GF-D8 (cell line): ENCODE results near the gene PDZRN3.
"Not testable (repeated sequence)": the region's sequence is repeated elsewhere in the genome, so short reads cannot be mapped to it uniquely, and the experiment has no call there.

Experiments
- DNase-seq: peaks from one replicate; lab custom pipeline; 2025; lab: John Stamatoyannopoulos, UW

The PDZRN3 gene

GRCh38 chr3:73586628-73587027 lies 38.1 kb downstream of the PDZRN3 start:
- DNase-seq, result no peak

- DNase-seq, result no peak
Measured at GRCh38 chr3:73586190-73586589, 38.6 kb downstream of the PDZRN3 start.

GRCh38 chr3:73584873-73585272 lies 39.9 kb downstream of the PDZRN3 start:
- DNase-seq, result no peak

GRCh38 chr3:73582535-73582934 lies 42.2 kb downstream of the PDZRN3 start:
- DNase-seq, result no peak

GRCh38 chr3:73581134-73581846 lies 43.5 kb downstream of the PDZRN3 start:
- no peak for DNase-seq

GRCh38 chr3:73580343-73580742 lies 44.4 kb downstream of the PDZRN3 start:
- no peak for DNase-seq

GRCh38 chr3:73577704-73578103 lies 47.0 kb downstream of the PDZRN3 start:
- no peak for DNase-seq

GRCh38 chr3:73576999-73577461 lies 47.7 kb downstream of the PDZRN3 start:
- DNase-seq, result no peak

DNA sequence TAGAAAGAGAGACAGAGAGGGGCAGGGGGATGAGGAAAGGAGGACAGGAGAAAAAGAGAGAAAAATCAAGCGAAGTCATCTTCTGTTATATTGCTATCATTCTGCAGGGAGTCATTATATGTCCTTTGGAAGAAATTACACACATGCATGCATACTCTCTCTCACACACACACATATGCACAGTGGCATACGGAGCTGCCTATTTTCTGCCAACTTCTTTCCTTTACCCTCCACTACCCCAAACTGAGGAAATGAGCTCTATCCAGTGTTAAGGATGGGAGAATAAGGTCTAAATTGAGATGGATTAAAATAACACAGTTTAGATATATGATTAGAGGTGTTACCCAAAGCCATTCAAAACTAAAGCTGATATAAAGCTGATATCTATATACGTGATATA lies 48.8 kb downstream of the PDZRN3 start:
- no peak for DNase-seq

GRCh38 chr3:73575519-73575918 lies 49.2 kb downstream of the PDZRN3 start:
- DNase-seq, result no peak

GRCh38 chr3:73573204-73573603 lies 51.5 kb downstream of the PDZRN3 start:
- no peak for DNase-seq

- DNase-seq, result no peak
Measured at GRCh38 chr3:73572368-73572767, 52.4 kb downstream of the PDZRN3 start.

DNA sequence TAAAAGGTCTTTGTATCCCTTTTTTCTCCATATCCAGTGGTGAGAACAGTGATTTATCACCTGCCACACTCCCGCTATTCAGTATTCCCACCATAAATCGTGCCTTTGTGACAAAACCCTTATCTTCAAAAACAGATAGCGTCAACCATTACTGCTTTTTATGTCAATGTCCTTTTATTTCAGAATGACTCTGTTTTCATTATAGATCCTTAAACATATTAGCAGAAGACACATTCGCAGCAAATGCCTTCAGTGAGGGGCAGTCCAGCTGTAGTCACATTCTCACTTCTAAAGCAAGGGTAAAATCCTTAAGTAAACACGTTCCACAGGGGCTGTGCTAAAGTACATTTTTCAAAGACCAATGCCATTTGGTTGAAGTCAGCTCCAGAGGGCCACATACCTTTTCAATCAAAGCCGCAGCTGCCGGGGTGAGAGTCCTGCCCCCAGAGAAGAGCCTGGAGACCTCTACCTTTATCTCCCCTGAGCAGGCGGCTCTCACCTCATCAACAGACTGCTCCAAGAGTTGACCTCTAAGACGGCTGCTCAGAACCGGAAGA lies 53.4 kb downstream of the PDZRN3 start:
- DNase-seq, result no peak

- DNase-seq, result no peak
Measured at GRCh38 chr3:73569246-73569760, 55.4 kb downstream of the PDZRN3 start.

DNA sequence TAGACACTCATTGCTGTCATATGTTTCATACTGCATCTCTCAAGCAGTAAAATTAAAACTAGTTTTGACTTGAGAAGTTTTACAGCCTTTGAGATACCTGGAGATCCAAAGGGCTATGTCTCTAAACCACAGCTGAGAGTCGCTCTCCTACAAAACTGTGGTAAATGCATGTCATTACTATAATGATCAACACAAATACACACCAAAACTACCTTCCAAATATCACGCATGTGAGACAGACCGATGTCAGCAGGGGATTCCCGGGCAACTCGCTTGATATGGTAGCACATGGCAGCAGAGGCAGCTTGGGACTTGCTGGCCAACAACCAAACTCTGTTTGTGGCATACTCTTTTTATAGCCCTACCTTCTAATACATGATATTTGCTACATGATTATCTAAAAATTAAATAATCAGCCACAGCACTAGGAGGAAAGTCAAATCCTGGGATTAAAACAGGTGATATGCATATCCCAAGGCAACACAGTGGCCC lies 56.3 kb downstream of the PDZRN3 start:
- DNase-seq, result no peak

- not testable (repeated sequence) for DNase-seq
Measured at GRCh38 chr3:73565374-73565773, 59.4 kb downstream of the PDZRN3 start.

DNA sequence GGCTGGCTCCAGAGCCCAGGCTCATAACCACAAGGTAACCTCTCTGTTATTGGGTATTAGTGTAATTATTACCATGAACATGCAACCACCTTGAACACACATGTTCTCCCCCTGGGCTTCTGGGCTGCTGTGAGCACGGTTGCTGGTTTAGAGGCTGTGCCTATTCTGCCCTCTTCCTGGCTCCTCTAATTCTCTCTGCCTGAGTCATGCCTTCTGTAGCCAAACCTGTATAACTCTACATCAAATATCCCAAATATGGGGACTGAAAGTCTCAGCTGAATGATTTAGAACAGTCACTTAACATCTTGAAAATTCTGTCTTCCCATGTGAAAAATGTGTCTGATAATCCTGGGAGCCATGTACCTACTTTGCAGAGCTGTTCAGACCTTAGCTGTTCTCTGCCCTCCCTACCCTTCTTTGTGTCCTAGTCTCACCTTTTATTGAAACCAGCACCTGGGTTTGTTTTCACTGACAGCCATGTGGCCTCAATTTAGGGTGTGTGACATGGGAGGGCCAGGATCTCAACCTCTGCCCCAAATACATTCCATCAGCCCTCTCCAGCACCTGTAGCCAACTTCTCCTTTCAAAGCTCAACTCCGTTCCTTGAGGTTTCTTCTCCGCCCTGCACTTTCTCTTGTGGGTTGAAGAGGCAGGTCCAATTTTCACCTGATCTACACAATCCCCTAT lies 60.7 kb downstream of the PDZRN3 start:
- DNase-seq, result no peak

DNA sequence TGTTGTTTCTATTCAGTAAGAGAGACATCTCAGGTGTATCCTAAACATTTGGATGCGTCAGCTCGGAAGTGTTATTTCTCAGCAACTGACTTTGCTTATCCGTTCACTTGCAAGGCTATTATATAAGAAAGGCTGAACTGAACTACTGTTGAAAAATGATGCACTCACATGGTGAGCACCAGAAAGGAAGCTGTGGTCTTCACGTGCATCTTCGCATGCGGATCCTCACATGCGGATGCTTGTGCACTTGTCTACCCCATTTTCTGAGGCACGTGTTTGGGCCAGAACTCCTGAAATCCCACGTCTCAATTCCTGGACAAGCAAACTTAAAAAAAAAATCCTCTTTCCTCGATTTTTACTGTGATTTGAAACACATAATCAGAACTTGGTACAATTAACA lies 63.2 kb downstream of the PDZRN3 start:
- no peak for DNase-seq

DNA sequence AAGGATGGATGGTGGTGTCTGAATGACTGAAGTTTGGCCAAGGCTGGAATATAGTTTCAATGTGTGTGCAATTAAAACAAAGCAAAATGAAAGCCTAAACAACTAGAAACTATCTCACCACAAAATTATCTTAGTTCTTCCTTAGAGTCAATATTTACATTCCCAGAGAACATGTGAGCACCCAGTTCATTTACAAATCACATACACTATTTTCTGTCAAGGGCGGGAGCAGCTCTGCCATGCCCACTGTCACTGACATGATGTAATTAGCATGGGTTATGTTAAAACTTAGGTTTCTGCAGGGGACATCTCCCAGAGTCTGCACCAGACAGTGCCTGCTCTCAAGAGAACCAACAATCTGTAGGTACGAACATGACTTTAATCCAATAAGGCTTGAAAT lies 65.0 kb downstream of the PDZRN3 start:
- no peak for DNase-seq

- DNase-seq, result no peak
Measured at GRCh38 chr3:73558727-73559075, 66.0 kb downstream of the PDZRN3 start.

DNA sequence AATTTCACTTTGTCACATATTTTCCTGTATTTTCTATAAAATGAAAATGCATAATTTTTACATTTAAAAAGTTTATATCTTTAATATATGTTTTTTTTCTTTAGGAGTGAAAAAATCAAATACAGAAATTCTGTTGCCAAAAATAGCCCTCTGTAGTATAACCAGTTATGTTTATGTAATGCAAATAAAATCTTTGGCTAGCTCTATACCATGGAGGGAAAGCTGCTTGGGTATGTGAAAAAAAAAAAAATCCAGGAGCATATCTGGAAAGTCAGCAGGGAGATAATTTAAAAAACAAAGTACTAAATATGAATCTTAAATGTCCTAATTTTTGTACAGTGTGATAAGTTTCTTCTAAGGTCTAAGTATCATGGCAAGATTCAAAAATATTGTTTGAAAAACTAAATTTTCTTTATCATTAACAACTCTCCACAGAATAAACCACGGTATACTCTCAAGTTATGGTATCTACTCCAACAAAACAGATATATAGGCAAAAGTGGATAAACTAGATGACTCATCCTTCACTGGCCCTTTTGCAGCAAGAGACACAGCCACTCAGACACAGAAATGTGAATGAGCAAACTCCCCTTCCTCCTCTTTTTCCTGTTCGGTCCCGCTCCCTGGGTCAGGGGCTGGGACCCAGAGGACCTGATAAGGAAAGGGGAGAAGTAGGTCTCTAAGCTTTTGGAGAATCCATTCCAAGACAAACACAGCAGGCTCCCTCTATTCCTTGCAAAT lies 66.6 kb downstream of the PDZRN3 start:
- DNase-seq, result no peak
